A673 (cell line): ENCODE measurements around the gene SLC2A13. TPM values are rescaled to one million over a fixed set of nuclear protein-coding genes. Genes with fewer than 3 reads are reported as not detected.

Experiments
- BruUV-seq: library from RNA; stranded (reverse); fragments of 400-500 nt; replicated peaks from 2 replicates; lab custom pipeline; 2021; lab: Mats Ljungman, UMichigan
- CTCF ChIA-PET: fragments of 300-600 bp; sonication (Branson Sonifier 250); formaldehyde crosslinking; loops from one replicate; lab custom pipeline; 2022; ENCODE audit warnings: antibody characterized with exemption; lab: Charles Lee
- POLR2A ChIA-PET: fragments of 300-600 bp; sonication (Branson Sonifier 250); formaldehyde crosslinking; loops from one replicate; lab custom pipeline; 2022; ENCODE audit warnings: antibody characterized with exemption; ENCODE audit not compliant: low non-redundant PET; lab: Charles Lee
- DNase-seq: peaks from one replicate; pipeline ENCODE4 v3.0.0-alpha.2; 2015; ENCODE audit warnings: low spot score
- H3K27ac ChIP-seq: fragments of 200-600 bp; sonication (generic); 2 replicates; pipeline ENCODE4 v1.5.1; 2016; ENCODE audit warnings: mixed run types, low read depth, mild to moderate bottlenecking, mixed read lengths, antibody characterized with exemption, low read length; ENCODE audit not compliant: poor library complexity, severe bottlenecking
- H3K27me3 ChIP-seq: fragments of 200-600 bp; sonication (generic); replicated peaks from 2 replicates; pipeline ENCODE4 v1.6.1; 2017; ENCODE audit warnings: mixed run types, low read depth, mild to moderate bottlenecking, mixed read lengths, antibody characterized with exemption, low read length; ENCODE audit not compliant: insufficient read depth, poor library complexity
- H3K36me3 ChIP-seq: fragments of 200-600 bp; sonication (generic); 2 replicates; pipeline ENCODE4 v1.6.1; 2016; ENCODE audit warnings: mixed run types, mild to moderate bottlenecking, mixed read lengths, antibody characterized with exemption, low read length; ENCODE audit not compliant: insufficient read depth, poor library complexity, severe bottlenecking
- H3K4me1 ChIP-seq: fragments of 200-600 bp; sonication (generic); 2 replicates; pipeline ENCODE4 v1.6.1; 2017; ENCODE audit warnings: mixed run types, mild to moderate bottlenecking, mixed read lengths, antibody characterized with exemption, low read length; ENCODE audit not compliant: insufficient read depth, poor library complexity, severe bottlenecking
- H3K4me3 ChIP-seq: fragments of 200-600 bp; sonication (generic); 2 replicates; pipeline ENCODE4 v1.5.1; 2016; ENCODE audit warnings: low read depth, mixed run types, mild to moderate bottlenecking, mixed read lengths, low read length; ENCODE audit not compliant: poor library complexity, severe bottlenecking
- H3K9me3 ChIP-seq: fragments of 200-600 bp; sonication (generic); 2 replicates; pipeline ENCODE4 v1.6.1; 2016; ENCODE audit warnings: mixed run types, low read depth, mild to moderate bottlenecking, mixed read lengths, antibody characterized with exemption, low read length; ENCODE audit not compliant: poor library complexity, severe bottlenecking
- EZH2 ChIP-seq: fragments of 200-600 bp; sonication (generic); IDR thresholded peaks from 2 replicates; pipeline ENCODE4 v1.6.1; 2017; ENCODE audit warnings: borderline replicate concordance, low read depth, mild to moderate bottlenecking, mixed read lengths, antibody characterized with exemption, low read length; ENCODE audit not compliant: poor library complexity, severe bottlenecking
- intact Hi-C: fragments of 100-400 bp; cut with micrococcal nuclease; formaldehyde crosslinking; loops from one replicate; pipeline ENCODE4 v1.10.0; 2022; ENCODE audit not compliant: unreplicated experiment
- total RNA-seq: library from RNA; stranded (reverse); gene quantifications from 2 replicates; pipeline ENCODE4 v1.2.3, GENCODE V29; 2021
- TF ChIP-seq, protein P1 (sequence below): fragments of 300-800, 200-600 bp; sonication (generic); conservative IDR thresholded peaks from 2 replicates; pipeline ENCODE4 v1.5.1; 2017; ENCODE audit warnings: low read depth, mild to moderate bottlenecking, antibody characterized with exemption, low read length, moderate library complexity, mixed read lengths

The SLC2A13 gene
- total RNA-seq, 1 experiment from 2014 or later, result 9.1 TPM

DNA sequence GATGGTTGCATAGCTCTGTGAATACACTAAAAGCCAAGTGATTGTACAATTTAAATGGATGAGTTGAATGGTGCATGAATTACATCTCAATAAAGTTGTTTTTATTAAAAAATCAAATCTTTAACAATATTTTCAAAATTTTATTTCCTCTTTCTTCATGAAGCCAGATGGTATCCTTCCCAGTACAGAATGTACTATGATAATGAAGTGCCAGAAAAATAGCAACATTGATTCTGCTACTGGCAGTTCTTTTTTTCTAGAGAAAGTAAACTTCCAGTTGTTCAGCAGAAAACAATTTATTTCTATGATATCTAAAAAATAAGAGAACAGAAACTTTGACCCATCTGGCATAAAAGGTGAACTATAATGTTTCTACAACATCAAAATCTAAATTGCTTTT, 61.5 kb downstream of the SLC2A13 start:
- no peaks in the 10 kb centered on the region for H3K9me3 ChIP-seq
- CTCF ChIA-PET, result no interaction called here

DNA sequence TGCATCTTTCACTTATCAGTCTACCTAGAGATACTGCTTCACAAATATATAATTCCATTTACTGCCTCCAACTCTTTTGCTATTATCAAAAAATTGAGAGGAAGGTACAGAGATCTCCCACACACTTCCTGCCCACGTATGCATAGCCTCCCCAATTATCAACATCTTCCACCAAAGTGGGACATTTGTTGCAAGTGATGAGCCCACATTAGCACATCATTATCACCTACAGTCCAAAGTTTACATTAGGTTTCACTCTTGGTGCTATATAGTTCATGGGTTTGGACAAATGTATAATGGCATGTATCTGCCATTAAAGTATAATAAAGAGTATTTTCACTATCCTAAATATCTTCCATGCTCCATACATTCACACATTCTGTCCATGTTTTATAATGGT, 66.3 kb downstream of the SLC2A13 start:
- H3K9me3 ChIP-seq, result no peaks in the 10 kb centered on the region
- BruUV-seq, result no TSS peak
- H3K27ac ChIP-seq, result no peak overlapping the region
- no peaks in the 10 kb centered on the region for H3K36me3 ChIP-seq
- intact Hi-C loops, result no loop called here
- H3K27me3 ChIP-seq, result no peaks in the 10 kb centered on the region
- ChIA-PET CTCF (no interaction called here), POLR2A (no interaction called here)
- no peak for DNase-seq
- H3K4me3 ChIP-seq, result no peak overlapping the region
- TF ChIP-seq, protein P1, sequence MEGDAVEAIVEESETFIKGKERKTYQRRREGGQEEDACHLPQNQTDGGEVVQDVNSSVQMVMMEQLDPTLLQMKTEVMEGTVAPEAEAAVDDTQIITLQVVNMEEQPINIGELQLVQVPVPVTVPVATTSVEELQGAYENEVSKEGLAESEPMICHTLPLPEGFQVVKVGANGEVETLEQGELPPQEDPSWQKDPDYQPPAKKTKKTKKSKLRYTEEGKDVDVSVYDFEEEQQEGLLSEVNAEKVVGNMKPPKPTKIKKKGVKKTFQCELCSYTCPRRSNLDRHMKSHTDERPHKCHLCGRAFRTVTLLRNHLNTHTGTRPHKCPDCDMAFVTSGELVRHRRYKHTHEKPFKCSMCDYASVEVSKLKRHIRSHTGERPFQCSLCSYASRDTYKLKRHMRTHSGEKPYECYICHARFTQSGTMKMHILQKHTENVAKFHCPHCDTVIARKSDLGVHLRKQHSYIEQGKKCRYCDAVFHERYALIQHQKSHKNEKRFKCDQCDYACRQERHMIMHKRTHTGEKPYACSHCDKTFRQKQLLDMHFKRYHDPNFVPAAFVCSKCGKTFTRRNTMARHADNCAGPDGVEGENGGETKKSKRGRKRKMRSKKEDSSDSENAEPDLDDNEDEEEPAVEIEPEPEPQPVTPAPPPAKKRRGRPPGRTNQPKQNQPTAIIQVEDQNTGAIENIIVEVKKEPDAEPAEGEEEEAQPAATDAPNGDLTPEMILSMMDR, result no peak
- TF ChIP-seq EZH2, result no peak
- H3K4me1 ChIP-seq, result no peaks in the 10 kb centered on the region

More for the DNA sequence above, 61.5 kb downstream of the SLC2A13 start:
- Histone ChIP-seq H3K4me3 (no peak overlapping the region), H3K36me3 (no peaks in the 10 kb centered on the region), H3K4me1 (no peaks in the 10 kb centered on the region), H3K27me3 (no peaks in the 10 kb centered on the region), H3K27ac (no peak overlapping the region)
- TF ChIP-seq, protein P1, result no peak
- no peak for TF ChIP-seq EZH2
- POLR2A ChIA-PET, result no interaction called here
- DNase-seq, result no peak
- intact Hi-C loops, result no loop called here
- BruUV-seq, result no TSS peak

DNA sequence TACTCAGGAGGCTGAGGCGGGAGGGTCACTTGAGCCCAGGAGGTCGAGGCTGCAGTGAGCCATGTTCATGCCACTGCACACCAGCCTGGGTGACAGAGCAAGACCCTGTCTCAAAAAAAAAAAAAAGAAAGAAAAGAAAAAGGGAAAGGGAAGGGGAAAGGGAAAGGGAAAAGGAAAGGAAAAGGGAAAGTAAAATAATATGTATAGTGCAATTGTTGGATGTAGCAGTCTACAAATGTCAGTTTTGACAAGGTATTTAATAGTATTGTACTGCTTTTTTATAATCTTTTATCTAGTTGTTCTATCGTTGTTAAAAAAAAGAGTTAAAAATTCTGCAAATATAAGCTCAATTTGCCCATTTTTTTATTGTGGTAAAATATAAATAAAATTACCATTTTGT, 67.3 kb downstream of the SLC2A13 start:
- no TSS peak for BruUV-seq
- intact Hi-C loops, result no loop called here
- Histone ChIP-seq H3K4me3 (no peak overlapping the region), H3K36me3 (no peaks in the 10 kb centered on the region), H3K27ac (no peak overlapping the region), H3K27me3 (no peaks in the 10 kb centered on the region), H3K4me1 (no peaks in the 10 kb centered on the region), H3K9me3 (no peaks in the 10 kb centered on the region)
- DNase-seq, result no peak
- no peak for TF ChIP-seq EZH2
- TF ChIP-seq, protein P1, result no peak
- ChIA-PET CTCF (no interaction called here), POLR2A (interaction anchor here (0.6 kb wide), 1 partner anchor 20 kb away, joined by 4 read pairs; no protein-coding TSS in a partner anchor)
